Measurements from ENCODE around the gene SLC25A26.
"Not testable (repeated sequence)": the region's sequence is repeated elsewhere in the genome, so short reads cannot be mapped to it uniquely, and the experiment has no call there.

Gene SLC25A26

DNA sequence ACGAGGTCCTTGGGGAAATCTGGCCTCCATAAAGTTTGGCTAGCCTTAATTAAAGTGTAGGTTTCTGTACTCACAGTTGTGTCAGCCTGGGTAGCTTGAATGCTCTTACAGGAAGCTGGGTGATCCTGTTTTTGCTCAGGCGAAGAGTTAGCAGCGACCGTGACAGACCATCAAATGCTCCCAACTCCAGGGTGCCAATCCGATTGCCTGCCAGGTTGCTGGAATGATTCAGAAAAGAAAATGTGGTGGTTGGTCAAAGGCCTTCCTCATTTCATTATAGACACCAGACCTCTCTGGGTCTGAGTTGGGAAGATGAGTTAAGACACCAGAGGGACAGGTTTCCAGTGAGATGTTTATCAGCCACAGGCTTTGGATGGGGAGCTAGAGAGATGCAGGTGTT, 194.0 kb downstream of the SLC25A26 start:
- no peak for FAIRE-seq

DNA sequence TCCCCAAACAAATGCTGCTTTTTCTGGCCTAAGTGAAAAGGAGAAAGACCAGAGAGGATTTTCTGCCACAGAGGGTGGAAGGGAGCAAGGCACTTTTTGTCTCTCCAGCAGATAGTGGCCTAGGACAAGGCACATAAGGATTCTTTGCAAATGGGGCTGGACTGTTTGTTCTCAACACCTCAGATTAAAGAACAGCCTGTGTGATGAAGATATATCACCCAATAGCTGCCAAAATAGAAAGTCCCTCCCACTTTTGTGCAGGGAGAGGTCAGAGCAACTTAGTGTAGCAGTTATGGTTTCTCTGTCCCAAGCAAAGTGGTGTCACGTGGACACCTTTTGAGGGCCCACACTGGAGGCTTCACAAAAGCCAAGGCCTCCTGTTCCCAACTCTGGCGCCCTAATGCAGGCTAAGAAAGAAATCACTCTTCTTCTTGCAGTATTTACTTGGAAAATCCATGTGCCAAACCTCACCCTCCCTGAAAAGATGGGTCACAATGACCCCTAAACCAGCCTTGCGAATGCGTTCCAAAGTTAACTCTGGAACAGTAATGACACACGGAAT, 195.1 kb downstream of the SLC25A26 start:
- no peak for FAIRE-seq

- FAIRE-seq, result no peak
These were observed 195.9 kb downstream of the SLC25A26 start for GRCh38 chr3:66416556-66417304.

DNA sequence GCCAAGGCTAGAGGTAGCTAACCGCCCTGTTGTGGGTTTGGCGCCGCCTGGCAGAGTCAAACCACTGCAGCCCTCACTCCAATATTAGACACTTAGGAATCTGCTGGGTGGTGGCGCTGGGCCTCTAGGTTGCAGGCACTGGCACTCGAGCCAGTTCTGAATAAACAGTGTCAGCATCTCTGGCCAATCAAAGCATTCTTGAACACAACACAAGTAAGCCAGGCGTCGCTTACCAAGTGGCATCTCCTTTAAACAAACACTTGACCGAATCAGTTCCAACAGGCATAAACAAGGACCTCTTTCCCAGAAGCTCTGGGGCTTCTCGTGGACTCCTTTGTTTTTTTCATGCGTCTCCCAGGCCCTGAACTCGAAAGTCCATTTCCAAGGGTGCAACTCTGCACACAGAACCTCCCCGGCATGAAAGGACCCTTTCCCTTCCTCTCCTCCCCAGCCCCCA, 197.7 kb downstream of the SLC25A26 start:
- FAIRE-seq, result no peak

- FAIRE-seq, result no peak
These were observed 198.2 kb downstream of the SLC25A26 start for GRCh38 chr3:66419036-66419435.

- not testable (repeated sequence) for FAIRE-seq
These were observed 200.3 kb downstream of the SLC25A26 start for GRCh38 chr3:66421144-66421543.

- not testable (repeated sequence) for FAIRE-seq
These were observed 201.1 kb downstream of the SLC25A26 start for GRCh38 chr3:66421893-66422292.

DNA sequence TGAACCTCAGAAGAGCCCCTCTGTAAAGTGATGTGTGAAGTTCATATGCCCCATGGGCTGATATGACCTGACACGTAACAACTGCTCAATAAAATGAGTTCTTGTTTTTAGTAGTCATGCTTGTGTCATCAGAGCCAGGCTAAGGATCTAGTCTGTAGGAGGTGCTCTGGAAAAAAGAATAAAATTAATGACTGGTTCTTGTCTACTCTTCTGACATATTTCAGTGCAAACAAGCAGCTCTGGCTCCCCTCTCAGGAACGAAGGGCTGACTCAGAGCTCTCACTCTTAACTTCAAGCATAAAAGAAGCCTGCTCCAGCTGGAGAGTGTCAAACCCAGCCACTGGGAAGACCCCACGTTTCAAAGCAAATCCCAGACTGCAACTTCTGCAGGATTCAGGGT, 203.0 kb downstream of the SLC25A26 start:
- no peak for FAIRE-seq

GRCh38 chr3:66425032-66425431, 204.2 kb downstream of the SLC25A26 start:
- FAIRE-seq, result no peak

- no peak for FAIRE-seq
These were observed 204.8 kb downstream of the SLC25A26 start for GRCh38 chr3:66425576-66426114.

GRCh38 chr3:66426135-66426534, 205.3 kb downstream of the SLC25A26 start:
- no peak for FAIRE-seq

GRCh38 chr3:66427352-66427751, 206.6 kb downstream of the SLC25A26 start:
- no peak for FAIRE-seq

DNA sequence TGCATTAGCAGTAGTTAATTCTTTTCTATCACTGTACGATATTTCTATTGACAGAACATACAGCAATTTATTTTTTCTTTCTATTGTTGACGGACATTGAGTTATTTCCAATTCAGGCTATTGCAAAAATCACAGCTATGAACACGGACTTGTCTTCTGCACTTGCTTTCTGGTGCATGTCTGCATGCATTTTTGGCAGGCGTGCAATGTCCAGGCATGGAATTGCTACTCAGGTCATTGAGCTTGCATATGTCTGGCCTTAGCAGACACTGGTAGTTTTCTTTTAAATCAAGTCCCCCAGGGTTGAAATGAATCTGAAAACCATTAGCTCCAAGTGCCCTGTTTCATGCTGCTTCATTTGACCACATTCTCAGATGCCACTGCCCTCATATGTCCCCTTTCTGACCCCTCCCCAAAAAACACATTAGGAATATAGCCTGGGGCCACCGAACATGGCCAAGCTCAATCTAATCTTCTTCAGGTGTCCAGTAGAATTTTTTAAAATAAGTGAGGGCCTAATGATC, 207.2 kb downstream of the SLC25A26 start:
- FAIRE-seq, result no peak

All from G401.6 (cell line).